VCaP (cell line): ENCODE data around the gene TNFRSF8.

Experiments used
- H3K27ac ChIP-seq: fragments of 450-650 bp; 2 replicates; pipeline ENCODE4 v1.5.1; 2017
- CTCF ChIP-seq: fragments of 450-650 bp; conservative IDR thresholded peaks from 2 replicates; pipeline ENCODE4 v1.5.1; 2017; ENCODE audit warnings: mild to moderate bottlenecking, moderate library complexity

TNFRSF8 gene

GRCh38 chr1:12177156-12177998, 114.3 kb downstream of the TNFRSF8 start:
- no peak overlapping the region for H3K27ac ChIP-seq
- TF ChIP-seq CTCF: no peak

GRCh38 chr1:12177999-12178441, 114.9 kb downstream of the TNFRSF8 start:
- no peak overlapping the region for H3K27ac ChIP-seq

GRCh38 chr1:12178511-12178910, 115.4 kb downstream of the TNFRSF8 start:
- H3K27ac ChIP-seq: no peak overlapping the region

More at GRCh38 chr1:12177999-12178441, 114.9 kb downstream of the TNFRSF8 start:
- TF ChIP-seq CTCF: no peak

GRCh38 chr1:12179111-12179519, 116.0 kb downstream of the TNFRSF8 start:
- TF ChIP-seq CTCF: no peak
- no peak overlapping the region for H3K27ac ChIP-seq

More at GRCh38 chr1:12178511-12178910, 115.4 kb downstream of the TNFRSF8 start:
- TF ChIP-seq CTCF: no peak

GRCh38 chr1:12179676-12180075, 116.6 kb downstream of the TNFRSF8 start:
- H3K27ac ChIP-seq: no peak overlapping the region
- no peak for TF ChIP-seq CTCF

- H3K27ac ChIP-seq: no peak overlapping the region
- TF ChIP-seq CTCF: no peak
These were observed 117.2 kb downstream of the TNFRSF8 start for GRCh38 chr1:12180315-12180714.

GRCh38 chr1:12180903-12181302, 117.8 kb downstream of the TNFRSF8 start:
- TF ChIP-seq CTCF: no peak
- H3K27ac ChIP-seq: no peak overlapping the region
